ENCODE results near the gene ACBD4. TPM values are rescaled to one million over a fixed set of nuclear protein-coding genes. Genes with fewer than 3 reads are reported as not detected.

The ACBD4 gene
- total and polyA plus RNA-seq, 2 of the 4 experiments (the other 2 are of a cell fraction) = 2.3 to 5.7 TPM

DNA sequence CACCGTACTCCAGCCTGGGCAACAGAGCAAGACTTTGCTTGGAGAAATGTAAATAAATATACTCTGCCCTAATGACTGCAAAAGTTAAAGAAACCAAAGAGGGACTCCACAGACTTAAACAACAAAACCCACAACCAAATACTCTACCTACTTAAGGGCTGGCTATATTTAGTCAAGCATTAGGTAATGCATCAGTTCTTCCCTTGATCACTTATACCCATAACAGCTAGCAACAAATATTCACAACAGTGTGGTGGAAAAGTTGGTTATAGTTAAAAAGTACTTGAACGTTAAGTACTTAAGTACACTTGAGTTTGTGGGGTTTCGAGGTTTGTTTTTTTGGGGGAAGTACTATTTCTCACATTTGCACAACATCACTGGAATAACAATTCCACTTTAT, 20.8 kb downstream of the ACBD4 start:
- Histone ChIP-seq H2AK5ac (ENCODE audit: low read depth, low read length) (no peak overlapping the region), H2BK5ac (ENCODE audit: low read depth, low read length, poor library complexity, severe bottlenecking) (no peak overlapping the region), H3K36me3 (ENCODE audit: control insufficient read depth, insufficient read depth, low read length) (no peaks in the 10 kb centered on the region), H2BK20ac (ENCODE audit: low read depth, low read length) (no peak overlapping the region), H3K9ac (ENCODE audit: low read depth, low read length) (no peak overlapping the region), H3K79me1 (ENCODE audit: low read depth in 1 of 2, low read length in 2 of 2) (peaks cover 15 to 61% of the 10 kb centered on the region in 2 experiments), H4K91ac (ENCODE audit: insufficient read depth, low read depth, low read length) (no peak overlapping the region), H2AFZ (replicated peaks; ENCODE audit: low read length, poor library complexity) (no peak overlapping the region), H4K20me1 (ENCODE audit: insufficient read depth, low read length) (peaks cover 21% of the 10 kb centered on the region), H2BK15ac (ENCODE audit: low read depth, low read length) (no peak overlapping the region), H3K56ac (ENCODE audit: extremely low read depth, insufficient read depth, low read length) (no peak overlapping the region), H3K4me2 (ENCODE audit: low read depth, low read length) (no peak overlapping the region), H4K8ac (ENCODE audit: low read depth in 2 of 2, low read length in 2 of 2) (no peak overlapping the region), H4K5ac (ENCODE audit: low read depth, low read length) (no peak overlapping the region), H3K9me3 (ENCODE audit: control insufficient read depth, insufficient read depth, low read length) (no peaks in the 10 kb centered on the region), H3K27me3 (ENCODE audit: control insufficient read depth, insufficient read depth, low read length) (no peaks in the 10 kb centered on the region), H3K14ac (replicated peaks; ENCODE audit: low read depth, low read length) (no peak overlapping the region), H3K4ac (ENCODE audit: low read depth, low read length) (no peak overlapping the region), H2BK120ac (ENCODE audit: low read depth, low read length) (no peak overlapping the region), H3K18ac (ENCODE audit: low read depth, low read length) (no peak overlapping the region), H3K23ac (ENCODE audit: low read depth, low read length) (no peak overlapping the region), H3K27ac (ENCODE audit: insufficient read depth, low read length) (no peak overlapping the region), H3K4me3 (ENCODE audit: insufficient read depth, low read depth, low read length) (no peak overlapping the region), H2AK9ac (replicated peaks; ENCODE audit: low read depth, low read length, poor library complexity) (no peak overlapping the region), H3K9me1 (ENCODE audit: insufficient read depth, low read length) (peaks cover 8% of the 10 kb centered on the region), H3K4me1 (ENCODE audit: control insufficient read depth, insufficient read depth, low read length) (peaks cover 9% of the 10 kb centered on the region)
- dilution Hi-C loops (cut with HindIII; ENCODE audit: low sequenced_read_pairs, unreplicated experiment) (no loop called here), in situ Hi-C loops (cut with MboI; ENCODE audit: low sequenced_read_pairs) (no loop called here), intact Hi-C loops (cut with micrococcal nuclease) (no loop called here)
- DNase-seq (no peak), ATAC-seq (ENCODE audit: low read depth) (no peak)
- no TSS peak for BruUV-seq (replicated peaks)
- POLR2A ChIA-PET (ENCODE audit: unreplicated experiment) = no interaction called here
- TF ChIP-seq BHLHE40 (IDR thresholded peaks at IDR 0.05; ENCODE audit: low read depth, low read length) (no peak), MAFK (IDR thresholded peaks at IDR 0.05; ENCODE audit: low read depth, low read length) (no peak), SMC3 (IDR thresholded peaks at IDR 0.05; ENCODE audit: low read depth, low read length) (no peak), NFE2L2 (IDR thresholded peaks at IDR 0.05; ENCODE audit: low read depth, low read length) (no peak), POLR2A (IDR thresholded peaks at IDR 0.05; ENCODE audit: low read depth, low read length) (no peak), CHD1 (IDR thresholded peaks at IDR 0.05; ENCODE audit: low read depth, low read length) (no peak)
- TF ChIP-seq, protein P1, sequence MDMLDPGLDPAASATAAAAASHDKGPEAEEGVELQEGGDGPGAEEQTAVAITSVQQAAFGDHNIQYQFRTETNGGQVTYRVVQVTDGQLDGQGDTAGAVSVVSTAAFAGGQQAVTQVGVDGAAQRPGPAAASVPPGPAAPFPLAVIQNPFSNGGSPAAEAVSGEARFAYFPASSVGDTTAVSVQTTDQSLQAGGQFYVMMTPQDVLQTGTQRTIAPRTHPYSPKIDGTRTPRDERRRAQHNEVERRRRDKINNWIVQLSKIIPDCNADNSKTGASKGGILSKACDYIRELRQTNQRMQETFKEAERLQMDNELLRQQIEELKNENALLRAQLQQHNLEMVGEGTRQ (IDR thresholded peaks at IDR 0.05; ENCODE audit: low read depth, low read length) = no peak
- no CpG with 5 or more reads among the region's 3 CpGs for WGBS, 2 experiments (ENCODE audit: extremely low coverage in 2 of 2, insufficient read length in 1 of 2)
- CTCF ChIA-PET = interaction anchor here (0.8 to 1.6 kb wide), 2 partner anchors 21 to 41 kb away, joined by 3 to 9 read pairs; partner anchors contain the start of gene ACBD4

Measured in IMR-90 (cell line).